ENCODE measurements around the gene CCDC85C.

The CCDC85C gene

DNA sequence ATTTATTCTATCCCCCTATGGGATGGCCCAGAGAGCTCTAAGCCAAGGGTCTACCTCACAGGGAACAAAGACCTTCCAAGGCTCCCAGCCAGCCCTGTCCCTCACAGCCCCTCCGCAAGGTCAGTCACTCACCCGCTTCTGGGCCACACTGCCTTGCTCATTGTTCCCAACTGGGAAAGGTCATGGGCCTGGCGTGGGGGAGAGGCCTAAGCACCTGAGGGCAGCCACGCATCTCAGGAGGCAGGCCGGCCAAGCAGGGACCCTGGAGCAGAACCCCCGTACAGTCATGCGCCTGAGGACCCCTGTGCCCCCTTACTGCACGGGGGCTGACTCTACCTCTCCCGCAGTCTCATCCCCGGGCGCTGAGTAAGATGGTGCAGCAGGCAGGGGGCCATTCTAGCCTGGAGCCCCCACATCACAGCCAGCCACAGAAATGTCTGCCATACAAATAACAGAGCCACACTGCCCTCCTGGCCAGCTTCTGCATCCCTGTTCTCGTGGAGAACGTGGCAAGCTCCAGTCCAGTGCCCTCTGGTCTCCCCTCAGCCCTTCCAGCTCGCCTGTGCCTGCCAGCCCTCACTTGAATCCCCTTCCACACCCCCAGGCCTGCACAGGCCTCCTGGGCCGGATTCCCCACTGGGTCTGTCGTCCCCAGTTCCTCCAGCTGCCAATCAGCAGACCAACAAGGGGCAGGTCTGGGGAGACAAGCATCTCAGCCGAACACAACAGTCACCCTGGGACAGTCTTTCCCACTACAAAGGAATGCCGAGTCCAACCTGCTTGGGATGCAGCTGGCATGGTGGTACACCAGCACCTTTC lies 16.3 kb downstream of the CCDC85C start:
- DNase-seq: no peak

DNA sequence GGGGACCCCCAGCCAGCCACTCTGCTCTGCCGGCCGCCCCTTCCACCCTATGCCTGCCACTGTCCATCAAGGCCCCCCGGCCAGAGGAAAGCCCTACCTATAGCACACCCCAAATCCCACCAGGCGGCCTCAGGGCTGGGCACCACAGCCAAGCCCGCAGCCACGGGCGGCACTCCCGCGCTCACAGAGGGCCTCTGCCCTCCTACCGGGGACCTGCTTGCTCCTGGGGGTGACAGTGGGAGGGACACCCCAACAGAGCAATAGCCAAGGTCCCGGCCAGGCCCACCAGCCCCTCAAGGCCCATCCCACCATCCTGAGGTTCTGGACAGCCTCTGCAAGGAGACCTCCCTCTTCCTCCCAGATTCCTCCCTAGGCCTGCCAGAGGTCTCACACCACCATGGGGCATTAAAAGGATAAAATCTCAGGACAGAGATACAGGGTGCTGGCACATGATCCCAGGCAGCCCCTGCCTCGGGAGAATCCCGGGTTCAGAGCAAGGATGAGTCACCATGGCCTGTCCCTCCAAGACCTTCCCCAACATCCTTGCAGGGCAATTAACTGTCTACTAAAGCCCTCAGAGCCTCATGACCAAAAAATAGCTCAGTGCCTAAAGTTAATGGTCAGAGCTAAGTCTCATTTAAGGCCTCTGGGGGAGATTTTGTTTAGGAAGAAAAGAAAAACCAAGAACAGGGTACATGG lies 17.1 kb downstream of the CCDC85C start:
- no peak for DNase-seq

DNA sequence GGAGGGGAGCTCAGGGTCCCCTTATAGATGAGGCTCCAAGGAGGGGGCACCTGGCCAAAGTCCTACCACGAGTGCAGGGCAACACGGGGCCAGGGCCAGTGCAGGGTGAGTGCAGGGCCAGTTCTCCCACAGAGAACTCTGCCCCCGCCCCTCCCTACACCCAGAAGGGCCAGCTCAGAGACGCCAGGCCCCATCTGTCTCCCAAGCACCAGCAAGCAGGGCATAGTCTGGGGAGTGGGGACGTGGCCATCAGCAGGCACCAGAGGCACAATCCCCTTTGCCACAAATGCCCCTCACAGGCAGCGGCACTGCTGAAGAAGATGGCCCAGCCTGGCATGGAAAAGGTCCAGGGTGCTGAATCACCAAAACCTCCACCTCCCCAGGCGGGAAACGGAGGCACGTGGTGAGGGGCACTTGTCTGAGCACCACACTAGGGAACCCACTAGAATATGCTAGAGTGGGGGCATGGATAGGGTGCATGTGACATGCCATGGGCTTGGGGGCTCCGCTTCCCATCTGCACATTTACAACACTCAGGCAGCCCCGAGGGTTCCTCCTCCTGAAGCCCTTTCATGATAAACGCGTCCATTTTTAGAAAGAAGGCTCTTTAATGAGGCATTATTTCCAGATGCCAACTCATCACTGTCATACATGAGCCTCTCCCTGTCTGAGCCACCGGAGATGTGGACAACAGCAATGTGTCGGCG lies 17.8 kb downstream of the CCDC85C start:
- DNase-seq: no peak

DNA sequence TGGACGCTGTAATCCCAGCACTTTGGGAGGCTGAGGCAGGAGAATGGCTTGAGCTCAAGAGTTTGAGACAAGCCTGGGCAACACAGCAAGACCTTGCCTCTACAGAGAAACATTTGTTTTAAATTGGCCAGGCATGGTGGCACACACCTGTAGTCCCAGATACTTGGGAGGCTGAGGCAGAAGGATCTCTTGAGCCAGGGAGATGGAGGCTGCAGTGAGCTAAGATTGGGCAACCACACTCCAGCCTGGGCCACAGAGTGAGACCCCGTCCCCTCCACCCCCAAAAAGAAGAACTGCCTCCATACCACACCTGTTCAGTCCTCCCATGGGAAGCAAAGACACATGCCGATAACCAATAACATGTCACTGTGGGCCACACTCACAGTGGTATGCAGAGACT lies 19.2 kb downstream of the CCDC85C start:
- DNase-seq: no peak

DNA sequence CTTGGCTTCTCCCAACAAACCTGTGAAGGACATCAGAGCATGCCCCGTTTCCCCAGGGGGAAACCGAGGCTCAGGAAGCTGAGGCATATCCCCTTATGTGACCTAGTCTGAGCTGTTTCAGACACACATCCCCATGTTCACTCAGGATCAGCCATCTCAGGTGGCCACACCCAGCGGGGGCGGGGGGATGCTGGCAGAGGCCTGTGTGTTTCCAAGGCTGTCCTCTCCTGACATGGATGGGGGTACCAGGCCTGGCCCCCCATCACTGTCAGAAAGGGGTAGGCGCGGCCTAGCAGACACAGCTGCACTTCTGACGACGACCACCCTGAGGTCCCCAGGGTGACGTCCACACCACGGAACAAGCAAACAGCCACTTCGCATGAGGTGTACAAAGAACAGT lies 22.1 kb downstream of the CCDC85C start:
- DNase-seq: no peak

DNA sequence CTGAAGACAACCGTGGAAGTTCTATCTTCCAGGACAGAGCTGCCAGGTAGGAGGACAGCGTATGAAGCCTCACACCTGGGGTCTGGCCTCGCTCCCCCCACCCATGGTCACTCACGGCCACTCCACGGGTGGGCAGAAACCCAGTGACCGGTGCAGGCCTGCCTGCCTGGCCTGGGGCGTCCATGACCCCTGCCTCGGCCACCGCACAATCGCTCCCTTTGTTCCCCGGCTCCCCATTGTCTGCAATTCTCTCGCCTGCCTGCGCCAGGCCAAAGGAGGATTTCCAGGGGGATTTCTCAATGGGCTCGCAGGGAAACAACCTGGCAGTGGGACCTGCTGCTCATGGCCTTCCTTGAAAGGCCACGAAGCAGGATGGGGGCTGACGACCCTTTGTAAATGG lies 22.6 kb downstream of the CCDC85C start:
- no peak for DNase-seq

DNA sequence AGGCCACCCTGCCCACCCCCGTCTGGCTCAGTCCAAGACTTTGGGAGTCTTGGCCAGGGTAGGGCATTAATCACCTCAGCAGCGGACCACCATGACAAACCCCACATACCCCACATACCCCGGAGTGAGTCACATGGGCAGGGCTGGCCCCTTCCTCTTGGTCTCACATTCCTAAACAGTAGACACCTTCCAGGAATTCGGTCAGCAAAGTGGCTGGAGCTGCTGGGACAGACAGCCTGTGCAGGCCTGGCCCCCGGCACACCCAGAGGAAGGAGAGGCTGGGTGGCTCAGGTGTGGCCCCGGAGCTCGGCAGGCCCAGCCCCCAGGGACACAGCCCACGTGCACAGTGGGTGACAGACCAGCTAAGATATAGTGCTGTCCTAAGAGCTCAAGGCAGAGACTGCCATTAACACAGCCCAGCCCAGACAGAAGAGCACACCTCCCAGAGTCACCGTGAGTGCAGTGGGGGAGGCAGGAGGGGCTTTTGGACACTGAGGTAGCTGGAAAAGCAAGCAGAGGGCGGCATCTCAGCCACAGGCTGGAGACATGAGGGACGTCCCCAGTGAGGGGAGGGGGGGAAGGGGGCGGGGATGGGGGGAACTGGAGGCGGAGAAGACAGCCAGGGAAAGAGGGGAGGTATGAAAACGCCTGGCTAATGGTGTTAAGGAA lies 24.0 kb downstream of the CCDC85C start:
- no peak for DNase-seq

DNA sequence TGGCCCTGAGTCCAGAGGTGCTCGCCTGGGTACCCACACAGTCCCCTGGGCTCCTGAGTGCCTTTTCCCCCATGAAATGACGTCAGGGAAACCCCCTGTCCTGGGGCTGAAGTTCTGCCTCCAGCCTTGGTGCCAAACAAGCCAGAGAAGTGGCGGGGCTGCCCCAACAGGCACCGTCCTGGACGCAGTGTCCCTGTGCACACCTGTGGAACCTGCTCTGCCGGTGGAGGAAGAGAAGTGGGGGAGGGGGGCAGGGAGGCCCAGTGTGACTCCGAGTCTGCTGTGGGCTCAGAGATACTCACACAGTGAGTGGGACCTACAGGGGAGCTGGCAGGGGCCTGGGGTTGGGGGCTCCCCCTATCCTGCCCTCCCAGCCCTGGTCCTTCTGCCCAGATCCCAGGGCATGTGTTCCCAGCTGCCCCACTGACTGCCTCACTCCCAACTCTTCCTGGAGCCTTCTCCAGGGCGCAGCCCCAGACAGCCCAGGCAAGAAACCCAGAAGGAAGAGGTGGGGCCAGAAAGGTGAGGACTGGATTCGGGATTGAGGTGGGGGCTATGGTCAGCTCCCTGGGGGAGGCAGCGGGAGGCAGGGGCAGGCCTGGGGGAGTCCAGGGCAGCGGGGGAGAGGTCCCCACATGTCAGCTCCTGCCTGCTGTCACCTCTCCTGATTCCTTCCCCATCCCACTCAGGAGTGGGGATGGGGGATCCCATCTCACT lies 24.7 kb downstream of the CCDC85C start:
- no peak for DNase-seq

DNA sequence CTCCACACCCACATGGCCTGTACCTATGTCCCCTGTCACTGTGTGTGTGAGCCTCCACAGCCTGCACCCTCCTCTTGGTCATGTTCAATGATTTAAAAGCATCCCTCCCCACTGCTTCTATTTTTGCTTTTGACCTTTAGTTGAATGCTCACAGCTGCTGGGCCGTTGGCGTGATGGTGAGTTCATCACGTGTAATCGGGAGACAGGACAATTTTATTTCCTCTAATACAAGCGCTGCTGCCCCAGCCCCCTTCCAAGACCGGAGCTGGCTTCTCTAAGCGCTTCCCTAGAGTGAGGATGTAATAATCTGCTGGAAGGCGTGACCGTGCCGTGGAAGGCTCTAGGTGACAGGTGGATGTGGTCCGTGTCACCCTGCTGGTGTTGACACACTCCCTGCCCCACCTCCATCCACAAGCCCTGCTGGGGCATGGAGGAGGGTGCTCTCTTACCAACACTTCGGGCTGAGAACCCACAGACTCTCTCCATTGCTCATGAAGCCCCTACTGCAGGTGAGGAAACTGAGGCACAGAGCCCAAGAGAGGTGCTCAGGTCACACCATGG lies 25.4 kb downstream of the CCDC85C start:
- DNase-seq: no peak

DNA sequence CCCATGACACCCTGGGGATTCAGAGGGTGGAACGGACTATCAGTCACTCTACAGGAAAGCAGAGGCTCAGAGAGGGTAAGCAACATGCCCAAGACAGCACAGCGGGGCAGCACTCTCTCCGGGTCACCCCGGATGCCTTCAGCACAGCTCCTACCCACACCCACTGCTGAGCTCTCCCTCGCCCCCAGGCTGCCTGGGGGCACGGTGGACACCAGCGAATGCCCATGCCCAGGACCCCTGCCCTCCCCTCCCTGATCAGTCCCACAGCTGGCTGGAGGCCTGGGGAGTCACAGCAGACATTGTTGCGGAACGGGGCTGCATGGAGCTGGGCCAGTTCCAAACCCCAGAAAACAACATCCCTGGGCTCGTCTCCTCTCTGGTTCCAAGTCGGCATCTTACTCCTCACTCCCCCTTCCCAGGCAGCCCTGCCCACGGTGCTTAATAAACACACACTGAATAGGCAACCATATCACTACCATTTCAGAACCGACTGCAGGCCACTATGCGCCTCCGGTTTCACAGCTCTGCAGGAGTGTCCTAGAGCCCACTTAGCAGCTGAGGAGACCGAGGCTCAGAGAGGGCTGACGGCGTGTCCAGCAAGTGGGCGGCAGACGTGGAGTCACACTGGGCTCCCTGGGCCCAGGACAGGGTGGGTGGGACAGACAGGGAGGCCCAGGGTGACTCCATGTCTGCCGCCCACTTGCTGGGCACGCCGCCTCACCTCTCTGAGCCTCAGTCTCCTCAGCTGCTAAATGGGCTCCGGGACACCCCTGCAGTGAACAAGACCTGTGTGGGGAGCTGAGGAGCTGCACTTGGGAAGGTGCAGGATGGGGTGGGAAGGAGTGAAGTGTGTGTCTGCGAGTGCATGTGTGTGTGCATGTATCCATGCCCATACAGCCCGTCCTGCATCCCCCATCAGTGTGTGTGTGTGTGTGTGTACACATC lies 27.0 kb downstream of the CCDC85C start:
- DNase-seq: no peak

DNA sequence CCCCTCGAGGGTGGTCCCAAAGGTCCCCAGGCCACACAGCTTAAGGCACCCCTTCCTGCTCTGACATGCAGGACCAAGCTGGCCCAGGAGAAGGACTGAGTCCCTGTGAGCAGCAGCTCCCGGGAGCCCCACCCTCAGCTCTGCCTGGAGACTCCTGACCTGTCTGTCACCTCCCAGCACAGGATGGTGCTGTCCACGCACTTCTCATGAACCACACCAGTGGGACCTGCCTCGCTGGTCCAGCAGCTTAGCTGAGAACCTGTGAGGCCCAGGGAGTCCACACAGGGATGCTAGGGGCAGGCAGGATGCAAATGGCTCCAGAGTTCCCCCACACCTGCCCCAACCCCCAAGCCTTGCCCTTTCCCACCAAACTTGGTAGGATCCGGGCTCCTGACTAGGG lies 27.7 kb downstream of the CCDC85C start:
- no peak for DNase-seq

DNA sequence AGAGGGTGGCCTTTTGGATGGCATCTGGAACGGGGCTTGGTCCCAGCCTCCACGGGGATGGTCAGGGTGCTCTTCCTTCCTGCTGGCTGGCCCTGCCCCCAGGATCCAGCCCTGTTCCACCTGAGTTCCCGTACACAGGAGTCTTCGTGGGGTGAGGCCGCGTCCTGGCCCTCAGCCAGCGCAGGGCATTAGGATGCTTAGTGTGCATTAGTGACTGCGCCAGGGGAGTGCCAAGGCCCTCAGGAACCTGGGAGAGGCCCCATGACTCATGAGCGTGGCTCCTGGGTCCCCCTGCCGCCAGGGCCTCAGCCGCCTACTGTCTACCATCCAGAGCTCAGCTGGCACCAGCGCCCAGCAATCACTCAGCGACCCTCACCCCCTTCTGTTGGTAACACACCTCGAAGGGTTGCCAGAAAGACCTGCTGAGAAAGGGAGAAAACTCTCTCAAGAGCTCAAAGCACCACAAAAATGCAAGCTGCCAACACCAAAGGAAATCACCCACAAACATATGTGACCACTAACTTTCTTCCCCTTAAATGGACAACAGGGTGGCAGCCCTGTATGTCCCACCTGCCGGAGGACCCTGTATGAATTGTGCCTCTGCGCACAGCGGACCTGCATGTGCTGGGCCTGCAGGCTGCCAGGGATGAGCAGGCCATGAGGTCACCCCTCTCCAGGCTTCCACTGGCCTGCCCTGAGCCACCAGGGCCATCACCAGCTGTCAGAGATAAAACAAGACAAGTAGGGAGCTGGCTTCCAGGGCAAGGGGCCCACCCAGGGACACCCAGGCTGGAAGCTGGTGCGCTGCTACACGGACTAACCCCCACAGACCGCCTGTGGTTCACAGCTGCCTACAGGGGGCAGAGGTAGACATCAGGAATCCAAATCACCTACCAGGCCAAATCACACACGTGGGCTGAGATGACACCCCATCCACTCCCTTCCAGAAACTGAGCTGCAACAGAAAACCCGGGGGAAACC lies 28.7 kb downstream of the CCDC85C start:
- DNase-seq: no peak

DNA sequence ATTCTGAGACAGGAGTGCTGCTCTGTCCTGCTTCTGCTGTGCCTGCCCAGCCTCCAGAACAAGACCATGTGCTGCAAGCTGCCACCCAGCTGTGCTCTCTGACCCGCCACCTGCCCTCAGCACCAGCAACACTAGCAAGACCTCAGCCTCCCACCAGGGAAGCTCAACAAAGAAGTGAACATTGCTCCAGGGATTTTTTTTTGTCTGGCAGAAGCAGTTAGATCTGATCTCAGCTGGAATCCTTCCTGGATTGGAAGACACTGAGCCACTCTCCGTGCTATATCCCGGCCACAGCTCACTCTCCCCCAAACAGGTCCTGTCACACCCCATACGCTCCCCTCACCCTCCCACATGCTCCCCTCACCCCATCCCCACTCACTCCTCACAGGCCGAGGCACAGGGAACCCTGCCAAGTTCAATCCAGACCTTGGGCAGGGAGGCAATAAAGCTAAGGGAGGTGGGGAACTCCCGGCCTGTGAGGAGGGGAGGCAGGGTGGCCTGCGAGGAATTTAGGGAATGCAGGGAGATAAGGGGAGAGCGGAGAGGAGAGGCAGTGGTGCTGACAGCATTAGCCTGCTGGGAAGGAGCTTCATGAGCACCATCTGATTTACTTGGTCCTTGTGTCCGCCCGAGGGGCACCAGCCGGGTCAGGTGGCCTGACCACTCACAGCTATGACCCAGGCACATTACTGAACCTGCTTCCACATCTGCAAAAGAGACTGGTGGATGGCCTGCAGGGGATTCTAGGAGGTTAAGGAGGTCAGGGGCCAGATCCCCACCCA lies 29.7 kb downstream of the CCDC85C start:
- no peak for DNase-seq

DNA sequence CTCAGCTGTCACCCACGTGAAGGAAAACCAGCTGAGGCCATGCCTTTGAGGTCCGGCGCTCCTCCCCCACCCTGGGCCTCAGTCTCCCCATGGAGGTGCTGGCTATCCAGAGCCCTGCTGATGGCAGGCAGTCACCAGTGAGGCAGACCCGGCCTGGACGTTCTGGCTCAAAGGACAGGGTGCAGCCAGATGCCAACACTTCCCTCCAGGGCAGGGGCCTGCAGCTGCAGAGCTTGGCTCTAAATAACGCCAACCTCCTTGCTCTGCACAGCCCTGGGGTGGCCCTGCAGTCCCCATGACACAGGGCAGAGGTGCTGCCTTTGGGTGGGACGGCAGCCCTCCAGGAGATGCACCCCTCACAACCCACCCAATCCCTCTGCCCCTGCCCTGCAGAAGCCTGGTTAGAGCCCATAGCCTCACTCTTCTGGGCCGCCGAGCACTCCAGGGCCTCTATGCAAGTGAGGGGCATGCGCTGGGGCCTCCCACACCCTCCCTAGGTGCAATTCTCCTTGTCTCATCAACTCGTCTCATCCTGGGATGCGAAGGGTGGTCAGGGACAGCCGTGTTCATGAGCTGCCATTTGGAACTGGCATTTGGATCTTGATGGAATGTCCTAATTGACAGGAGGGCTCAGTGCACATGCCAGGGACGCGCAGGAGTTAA lies 30.4 kb downstream of the CCDC85C start:
- no peak for DNase-seq

DNA sequence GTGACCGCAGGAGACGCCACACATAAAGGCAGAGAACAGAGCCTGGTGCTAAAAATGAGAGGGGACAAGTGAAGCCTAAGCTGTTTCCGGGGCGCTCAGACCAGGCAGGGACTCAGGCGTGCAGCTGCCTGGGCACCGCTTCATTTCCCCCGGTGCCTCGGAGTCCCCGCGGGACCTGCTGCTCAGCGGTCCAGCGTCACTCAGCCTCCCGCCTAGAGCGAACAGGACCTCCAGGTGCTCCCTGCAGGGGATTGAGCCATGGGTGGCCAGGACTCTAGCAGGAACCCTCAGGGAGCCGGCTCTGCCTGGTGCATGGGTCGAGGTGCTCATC lies 31.0 kb downstream of the CCDC85C start:
- no peak for DNase-seq

DNA sequence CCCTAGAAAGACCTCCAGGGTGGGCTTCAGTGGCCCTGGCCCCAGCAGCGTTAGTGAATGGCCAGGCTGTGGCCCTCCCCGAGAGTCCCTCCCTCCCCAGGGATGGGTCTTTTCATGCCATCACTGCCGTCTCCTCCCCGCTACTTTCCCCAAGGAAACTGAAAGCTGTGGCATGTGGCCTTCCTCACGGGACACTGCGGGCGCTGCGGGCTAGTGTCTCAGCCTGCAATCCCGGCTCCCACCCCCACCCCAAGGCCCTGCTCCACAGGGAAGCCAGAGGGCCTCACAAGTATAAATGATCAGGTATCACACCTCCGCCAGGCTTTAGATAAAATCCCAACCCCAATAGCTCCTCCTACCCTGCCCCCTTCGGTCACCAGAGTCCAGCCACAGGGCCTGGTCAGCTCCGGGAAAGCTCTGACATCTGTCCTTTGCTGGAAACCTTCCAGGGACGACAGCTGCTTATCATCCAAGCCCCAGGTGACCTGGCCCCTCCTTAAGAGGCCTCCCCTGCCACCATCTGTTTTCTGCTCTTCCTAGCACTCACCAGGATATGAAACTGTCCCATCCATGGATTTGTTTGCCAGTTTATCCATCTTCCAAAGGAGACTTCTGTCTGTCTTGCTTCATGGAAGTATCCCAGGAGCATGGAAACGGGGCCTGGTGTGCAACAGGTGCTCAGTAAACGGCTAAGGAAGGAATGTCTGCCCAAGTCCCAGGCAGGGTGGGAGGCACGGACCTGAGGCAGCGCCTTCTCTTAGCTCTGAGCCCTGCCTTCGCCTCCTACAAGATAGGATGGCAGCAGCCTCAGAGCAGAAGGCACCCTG lies 31.6 kb downstream of the CCDC85C start:
- DNase-seq: no peak

DNA sequence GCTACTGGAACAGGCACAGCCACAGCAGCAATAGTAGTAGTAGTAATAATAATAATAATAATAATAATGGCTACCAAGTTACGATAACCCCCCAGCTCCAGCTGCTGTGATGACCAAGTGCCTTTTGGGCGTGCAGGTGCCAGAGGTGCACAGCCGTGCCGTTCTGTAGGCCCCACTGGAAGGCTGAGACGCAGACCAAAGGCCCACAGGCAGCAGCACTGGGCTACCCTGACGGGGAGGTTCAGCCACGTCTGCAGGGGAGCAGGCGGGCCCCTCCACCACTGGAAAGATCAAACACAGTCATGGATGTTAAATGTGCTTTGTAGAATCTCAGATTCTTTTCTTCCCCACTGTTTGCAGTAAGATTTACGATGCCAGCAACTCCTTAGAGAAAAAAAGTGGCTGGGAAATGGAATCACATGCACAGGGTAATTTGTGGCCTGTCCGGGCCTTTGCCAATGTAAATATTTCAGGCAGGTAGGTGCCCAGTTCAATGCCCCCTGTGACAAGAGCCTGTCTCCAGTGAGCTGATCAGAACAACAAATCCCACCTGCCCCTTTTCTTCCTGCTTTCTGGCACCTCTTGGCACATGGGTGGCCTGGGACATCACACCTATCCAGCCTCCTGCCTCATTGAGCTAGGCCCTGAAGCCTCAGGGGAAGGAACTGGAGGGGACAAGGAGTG lies 32.6 kb downstream of the CCDC85C start:
- no peak for DNase-seq
